ENCODE results near the gene WSCD2.

WSCD2 gene

DNA sequence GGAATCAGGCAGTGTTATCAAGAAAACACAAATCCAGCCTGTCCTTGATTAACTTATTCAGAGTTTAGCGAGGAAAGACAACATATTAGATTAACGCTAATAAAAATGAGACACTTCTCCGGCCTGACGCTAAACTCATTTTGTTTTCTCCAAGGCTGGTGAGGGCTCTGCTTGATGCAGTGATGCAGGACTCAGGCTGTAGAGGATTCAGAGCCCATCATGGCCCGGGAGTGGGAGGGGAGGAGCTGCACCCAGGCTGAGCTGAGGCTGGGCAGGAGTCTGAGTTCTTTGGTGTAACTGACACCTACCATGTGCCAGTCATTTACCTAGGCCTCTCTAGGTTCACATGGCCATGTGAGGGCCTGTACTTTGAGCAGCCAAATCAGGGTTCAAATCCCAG, 70.0 kb downstream of the WSCD2 start:
- TF ChIP-seq, protein P1, sequence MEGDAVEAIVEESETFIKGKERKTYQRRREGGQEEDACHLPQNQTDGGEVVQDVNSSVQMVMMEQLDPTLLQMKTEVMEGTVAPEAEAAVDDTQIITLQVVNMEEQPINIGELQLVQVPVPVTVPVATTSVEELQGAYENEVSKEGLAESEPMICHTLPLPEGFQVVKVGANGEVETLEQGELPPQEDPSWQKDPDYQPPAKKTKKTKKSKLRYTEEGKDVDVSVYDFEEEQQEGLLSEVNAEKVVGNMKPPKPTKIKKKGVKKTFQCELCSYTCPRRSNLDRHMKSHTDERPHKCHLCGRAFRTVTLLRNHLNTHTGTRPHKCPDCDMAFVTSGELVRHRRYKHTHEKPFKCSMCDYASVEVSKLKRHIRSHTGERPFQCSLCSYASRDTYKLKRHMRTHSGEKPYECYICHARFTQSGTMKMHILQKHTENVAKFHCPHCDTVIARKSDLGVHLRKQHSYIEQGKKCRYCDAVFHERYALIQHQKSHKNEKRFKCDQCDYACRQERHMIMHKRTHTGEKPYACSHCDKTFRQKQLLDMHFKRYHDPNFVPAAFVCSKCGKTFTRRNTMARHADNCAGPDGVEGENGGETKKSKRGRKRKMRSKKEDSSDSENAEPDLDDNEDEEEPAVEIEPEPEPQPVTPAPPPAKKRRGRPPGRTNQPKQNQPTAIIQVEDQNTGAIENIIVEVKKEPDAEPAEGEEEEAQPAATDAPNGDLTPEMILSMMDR (IDR thresholded peaks at IDR 0.05): no peak

DNA sequence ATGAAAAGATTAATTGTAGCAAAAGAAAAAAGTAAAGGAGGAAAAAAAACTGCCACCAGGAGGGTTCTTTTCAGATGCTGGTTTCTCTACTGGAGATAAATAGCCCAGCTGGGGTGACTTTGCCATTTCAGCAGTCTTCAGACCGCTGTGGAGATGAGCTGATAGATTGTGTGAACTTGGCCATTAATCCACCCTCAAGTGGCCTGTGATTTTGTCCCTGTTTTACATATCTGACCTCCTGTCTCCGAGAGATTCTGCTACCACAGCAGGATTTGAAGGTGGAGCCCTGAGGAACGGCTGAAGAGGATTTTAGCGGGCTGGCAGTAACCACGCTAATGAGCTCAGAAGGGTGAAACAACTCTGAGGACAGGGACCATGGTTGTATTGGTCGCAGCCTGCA, 72.7 kb downstream of the WSCD2 start:
- TF ChIP-seq, protein P1 (IDR thresholded peaks at IDR 0.05): no peak

DNA sequence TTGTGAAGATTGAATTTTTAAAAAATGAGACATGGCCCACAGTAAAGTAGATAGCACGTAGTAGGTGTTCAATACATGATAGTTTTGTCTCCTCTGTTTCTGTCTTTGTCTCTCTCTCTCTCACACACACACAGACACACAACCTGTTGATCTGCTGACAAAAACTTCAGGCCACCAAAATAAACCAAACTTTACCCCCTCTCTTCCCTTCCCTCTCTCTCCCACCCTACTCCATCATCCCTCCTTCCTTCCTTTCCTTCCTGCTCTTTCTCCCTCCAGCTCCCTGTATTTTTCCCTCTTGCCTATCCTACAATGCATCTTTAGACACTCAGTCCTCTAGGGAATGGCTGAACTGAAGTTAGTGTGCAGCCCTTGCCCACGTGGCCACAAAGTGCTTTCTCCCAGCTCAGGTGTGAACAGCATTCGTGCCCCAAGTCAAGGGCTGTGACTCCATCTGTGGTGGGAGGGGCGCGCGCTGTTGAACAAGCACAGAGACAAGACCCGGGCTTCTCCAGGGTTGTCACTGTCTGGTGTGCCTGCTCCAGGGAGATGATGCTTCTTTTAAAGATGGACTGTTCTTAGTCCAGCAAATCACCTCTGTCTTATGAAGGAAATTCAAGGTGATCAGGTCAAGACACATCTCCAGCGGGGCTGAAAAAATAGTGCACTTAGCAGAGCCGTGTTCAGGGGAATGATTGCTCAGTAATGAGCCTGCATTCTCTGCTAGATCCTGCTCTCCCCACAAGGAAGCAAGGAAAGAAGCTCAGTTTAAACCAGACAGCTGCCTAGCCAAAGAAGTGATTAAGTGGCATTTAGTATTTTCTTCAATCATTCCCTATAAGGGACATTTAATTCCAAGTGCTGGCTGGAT, 75.3 kb downstream of the WSCD2 start:
- TF ChIP-seq, protein P1 (IDR thresholded peaks at IDR 0.05): no peak

DNA sequence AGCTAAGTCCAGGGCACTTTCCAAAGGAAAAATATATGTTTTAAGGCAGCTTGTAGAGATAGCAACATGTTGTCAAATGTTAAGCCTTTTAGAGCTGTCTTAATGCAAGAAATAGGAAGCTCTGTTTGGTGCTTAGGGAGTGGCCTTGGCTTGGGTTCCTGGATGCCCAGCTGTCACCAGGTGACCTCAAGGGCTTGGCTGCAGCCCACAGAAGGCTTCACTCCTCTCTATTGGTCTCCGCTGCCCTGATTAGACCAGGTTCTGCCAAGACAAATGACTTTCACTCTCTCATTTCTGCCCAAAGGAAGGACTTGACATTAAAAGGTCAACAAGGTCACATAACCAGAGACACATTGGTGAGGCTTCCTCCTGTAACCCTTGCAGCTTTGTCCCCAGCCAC, 76.8 kb downstream of the WSCD2 start:
- TF ChIP-seq, protein P1 (IDR thresholded peaks at IDR 0.05): no peak

DNA sequence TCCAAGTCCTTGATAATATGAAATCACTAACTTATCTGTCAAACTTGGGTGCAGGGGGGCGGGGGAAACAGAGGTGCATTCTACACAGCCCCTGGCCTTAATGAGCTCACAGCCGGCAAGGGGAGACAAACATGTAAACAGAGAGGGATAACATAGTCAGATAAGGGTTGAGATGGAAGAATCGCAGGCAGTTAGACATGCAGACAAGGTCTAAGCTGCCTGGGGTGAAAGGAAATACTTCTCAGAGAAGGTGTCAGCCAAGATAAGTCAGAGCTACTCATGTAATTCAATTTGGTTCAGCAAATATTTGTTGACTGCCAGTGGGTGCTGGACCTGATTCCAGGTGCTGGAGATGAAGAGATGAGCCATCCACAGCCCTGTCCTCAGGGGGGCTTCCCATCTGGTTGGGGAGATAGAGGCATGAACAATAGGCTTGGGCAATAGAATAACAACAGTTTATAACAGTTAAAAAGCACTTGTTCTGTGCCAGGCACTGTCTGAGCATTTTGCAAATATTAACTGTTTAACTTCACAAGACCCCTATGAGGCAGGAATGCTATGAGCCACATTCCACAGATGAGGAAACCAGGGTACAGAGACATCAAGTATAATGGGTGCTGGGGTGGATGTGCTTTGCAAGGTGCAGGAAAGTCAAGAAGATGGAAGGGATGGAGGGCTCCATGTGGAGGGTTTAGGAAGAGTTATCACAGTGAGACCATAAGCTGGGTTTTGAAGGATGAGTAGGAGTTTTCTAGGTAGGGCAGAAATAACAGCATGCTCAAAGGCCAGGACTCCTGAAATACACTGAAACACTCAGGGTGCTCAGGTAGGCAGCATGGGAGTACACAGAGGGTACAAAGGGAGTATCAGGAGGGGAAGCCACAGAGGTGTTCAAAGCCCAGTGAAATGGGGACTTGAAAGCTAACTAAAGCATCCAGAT, 79.0 kb downstream of the WSCD2 start:
- TF ChIP-seq, protein P1 (IDR thresholded peaks at IDR 0.05): no peak

DNA sequence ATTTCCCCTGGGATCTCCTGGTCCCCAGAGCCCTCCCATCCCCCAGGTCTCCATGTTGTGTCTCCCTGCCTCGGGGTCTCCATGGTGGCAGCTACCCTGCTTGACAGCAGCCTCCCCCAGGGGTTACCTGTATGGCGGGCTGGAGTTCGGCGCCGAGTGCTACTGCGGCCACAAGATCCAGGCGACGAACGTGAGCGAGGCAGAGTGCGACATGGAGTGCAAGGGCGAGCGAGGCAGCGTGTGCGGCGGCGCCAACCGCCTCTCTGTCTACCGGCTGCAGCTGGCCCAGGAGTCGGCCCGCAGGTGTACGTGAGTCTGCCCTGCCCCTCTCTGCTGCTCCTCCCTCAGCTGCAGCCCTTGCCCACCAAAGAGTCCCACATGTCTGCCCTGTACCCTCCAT, 80.9 kb downstream of the WSCD2 start:
- TF ChIP-seq, protein P1 (IDR thresholded peaks at IDR 0.05): no peak

DNA sequence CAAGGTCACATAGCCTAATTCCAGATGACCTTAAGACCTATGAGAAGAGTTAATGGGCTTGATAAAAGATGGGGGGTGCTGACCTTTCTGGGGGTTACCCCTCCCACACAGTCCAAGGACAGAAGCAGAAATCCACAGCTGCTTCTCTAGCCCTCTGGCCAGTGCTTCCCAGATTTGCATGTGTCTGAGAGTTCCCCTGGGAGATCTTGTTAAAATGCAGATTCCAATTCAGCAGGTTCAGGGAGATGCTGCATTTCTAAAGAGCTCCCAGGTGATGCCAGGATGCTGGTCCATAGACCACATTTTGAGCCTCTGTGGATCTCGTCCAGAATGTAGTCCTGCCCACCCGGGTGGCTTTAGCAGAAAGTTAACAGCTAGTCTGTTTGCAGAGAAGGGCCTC, 82.1 kb downstream of the WSCD2 start:
- TF ChIP-seq, protein P1 (IDR thresholded peaks at IDR 0.05): no peak
